GM12801 (cell line): Measurements from ENCODE around the gene SEMA6C.

Experiments used
- TF ChIP-seq, protein P1 (sequence below): IDR thresholded peaks from one replicate; pipeline ENCODE4 v1.5.1; 2011; ENCODE audit warnings: control low read depth; ENCODE audit not compliant: insufficient read length; ENCODE audit errors: extremely low read depth

SEMA6C gene

DNA sequence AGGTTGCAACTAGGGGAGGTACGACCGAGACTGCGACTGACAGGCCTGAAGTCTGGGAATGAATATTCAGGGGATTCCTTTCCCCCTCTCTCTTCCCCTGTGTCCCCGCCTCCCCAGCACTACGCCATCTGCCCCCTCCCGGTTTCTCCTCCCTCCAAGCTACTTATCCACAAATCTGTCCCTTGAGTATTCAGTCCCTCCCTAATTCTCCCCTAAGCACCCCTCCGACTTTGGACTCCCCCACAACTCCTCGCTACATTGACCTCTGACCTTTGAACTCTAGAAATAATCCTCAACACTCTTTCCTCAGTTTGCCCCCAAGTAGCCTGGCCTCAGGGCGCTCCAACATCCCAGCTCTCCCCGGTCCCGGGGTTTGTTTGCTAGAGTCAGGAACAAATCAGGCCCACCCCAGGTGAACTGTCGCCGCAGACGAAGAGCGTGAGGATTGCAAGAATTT lies 18.9 kb upstream of the SEMA6C start:
- TF ChIP-seq, protein P1, sequence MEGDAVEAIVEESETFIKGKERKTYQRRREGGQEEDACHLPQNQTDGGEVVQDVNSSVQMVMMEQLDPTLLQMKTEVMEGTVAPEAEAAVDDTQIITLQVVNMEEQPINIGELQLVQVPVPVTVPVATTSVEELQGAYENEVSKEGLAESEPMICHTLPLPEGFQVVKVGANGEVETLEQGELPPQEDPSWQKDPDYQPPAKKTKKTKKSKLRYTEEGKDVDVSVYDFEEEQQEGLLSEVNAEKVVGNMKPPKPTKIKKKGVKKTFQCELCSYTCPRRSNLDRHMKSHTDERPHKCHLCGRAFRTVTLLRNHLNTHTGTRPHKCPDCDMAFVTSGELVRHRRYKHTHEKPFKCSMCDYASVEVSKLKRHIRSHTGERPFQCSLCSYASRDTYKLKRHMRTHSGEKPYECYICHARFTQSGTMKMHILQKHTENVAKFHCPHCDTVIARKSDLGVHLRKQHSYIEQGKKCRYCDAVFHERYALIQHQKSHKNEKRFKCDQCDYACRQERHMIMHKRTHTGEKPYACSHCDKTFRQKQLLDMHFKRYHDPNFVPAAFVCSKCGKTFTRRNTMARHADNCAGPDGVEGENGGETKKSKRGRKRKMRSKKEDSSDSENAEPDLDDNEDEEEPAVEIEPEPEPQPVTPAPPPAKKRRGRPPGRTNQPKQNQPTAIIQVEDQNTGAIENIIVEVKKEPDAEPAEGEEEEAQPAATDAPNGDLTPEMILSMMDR, result no peak

DNA sequence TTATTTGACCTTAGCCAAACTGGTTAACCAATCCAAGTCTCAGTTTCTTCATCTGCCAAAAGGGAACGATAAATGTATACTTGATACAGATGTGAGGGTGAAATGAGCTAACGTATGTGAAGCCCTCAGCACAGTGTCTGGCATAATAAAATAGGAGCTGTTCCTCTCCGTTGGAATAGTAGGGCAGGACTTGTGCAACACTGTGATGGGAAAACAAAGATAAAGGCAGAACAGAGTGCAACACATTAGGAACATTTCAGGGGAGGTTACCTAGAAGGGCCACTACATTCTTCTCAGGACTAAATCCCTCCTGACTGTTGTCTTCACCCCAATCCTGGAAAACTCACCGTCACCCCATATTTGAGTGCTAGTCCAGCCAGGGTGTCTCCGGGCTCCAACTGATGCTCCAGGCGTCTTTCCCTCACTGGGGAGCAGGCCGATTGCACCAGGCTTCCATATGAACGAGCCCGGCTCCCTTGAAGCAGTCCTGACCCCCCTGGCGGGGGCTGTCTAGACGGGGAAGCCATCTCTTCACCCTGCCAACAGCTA lies 18.4 kb upstream of the SEMA6C start:
- TF ChIP-seq, protein P1, result no peak

DNA sequence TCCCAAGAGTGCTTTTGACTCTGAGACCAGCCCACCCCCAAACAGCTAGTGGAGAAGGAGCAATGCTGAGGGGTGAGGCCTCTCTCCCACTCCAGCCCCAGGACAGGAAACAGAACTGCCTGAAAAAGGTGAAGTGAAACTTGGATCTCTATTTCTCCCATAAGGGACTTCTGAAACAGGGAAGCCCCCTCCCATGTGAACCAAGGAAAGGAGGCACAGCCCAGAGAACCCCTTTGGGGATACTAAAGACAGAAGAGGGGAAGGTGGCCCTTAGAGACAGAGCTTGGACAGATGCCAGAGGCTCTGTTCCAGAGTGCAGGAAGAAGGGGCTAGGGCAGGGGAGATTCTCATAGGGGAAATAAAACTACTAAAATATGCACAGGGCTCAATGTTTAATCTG lies 12.9 kb upstream of the SEMA6C start:
- TF ChIP-seq, protein P1, result no peak

- TF ChIP-seq, protein P1, result no peak
Measured at GRCh38 chr1:151158751-151159251, 12.4 kb upstream of the SEMA6C start.

DNA sequence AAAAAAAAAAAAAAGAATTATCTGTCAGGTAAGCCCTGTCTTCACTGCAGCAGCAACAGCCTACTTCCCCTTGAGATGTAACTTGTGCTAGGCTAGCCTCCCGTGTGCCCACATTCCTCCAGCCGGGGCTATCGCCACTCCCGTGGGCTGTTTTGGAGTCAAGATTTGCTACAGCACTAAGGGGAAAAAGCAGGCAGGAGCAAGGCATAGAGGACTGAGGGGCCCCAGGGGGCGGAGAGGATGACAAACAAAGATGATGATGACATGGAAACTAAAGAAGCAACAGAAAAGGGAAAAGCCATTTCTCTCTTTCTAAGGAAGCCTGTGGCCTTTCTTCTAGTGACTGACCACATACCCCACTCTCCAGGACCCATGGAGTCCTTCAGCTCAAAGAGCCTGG lies 11.9 kb upstream of the SEMA6C start:
- TF ChIP-seq, protein P1, result no peak

DNA sequence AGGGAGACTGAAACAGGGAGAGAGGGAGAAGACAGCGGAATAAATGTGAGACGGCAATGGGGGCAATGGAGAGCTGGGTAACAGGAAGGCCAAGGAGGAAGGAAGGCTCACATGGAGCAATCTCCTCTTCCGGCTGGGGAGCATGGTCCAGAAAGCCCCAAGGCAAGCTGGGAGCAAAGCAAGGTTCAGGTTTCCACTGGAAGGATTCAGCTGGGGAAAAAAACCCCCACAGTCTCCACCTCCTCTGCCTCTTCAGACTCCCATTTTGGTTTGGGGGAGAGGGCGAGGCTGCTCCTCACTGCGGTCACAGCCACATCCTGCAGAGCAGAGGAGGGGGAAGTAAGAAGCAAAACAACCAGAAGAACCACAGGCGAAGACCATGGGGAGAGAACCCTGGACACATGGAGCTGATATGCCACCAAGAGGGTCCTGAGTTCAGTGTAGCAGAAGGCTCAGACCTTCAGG lies 10.7 kb upstream of the SEMA6C start:
- TF ChIP-seq, protein P1, result no peak

GRCh38 chr1:151156515-151156819 lies 10.0 kb upstream of the SEMA6C start, which contains the start of gene TNFAIP8L2:
TNFAIP8L2 (plus strand) TSS chr1:151156649; CDS start chr1:151158698, 2,049 bp downstream.
- TF ChIP-seq, protein P1, result no peak
